Gastrocnemius medialis (tissue), 4 donors: ENCODE measurements around the gene MACROD2.

Source experiments
- POLR2A ChIP-seq, 2 donors: fragments of 450-650 bp; IDR thresholded peaks; one replicate each; pipeline ENCODE4 v1.6.1; 2017; ENCODE audit warnings: antibody characterized with exemption in 2 of 2, mild to moderate bottlenecking in 2 of 2, moderate library complexity in 2 of 2
- TF ChIP-seq, protein P1 (sequence below), 5 experiments: fragments of 450-650 bp in 3 of 5; fragments of 200-600 bp in 2 of 5; sonication (generic) in 2 of 5; IDR thresholded peaks in 4 of 5; conservative IDR thresholded peaks in 1 of 5; 1 replicate in 4 of 5; 2 replicates in 1 of 5; pipeline ENCODE4 v1.5.1; 2016 to 2019; ENCODE audit warnings: antibody characterized with exemption in 5 of 5, mild to moderate bottlenecking in 3 of 5, moderate library complexity in 3 of 5

DNA sequence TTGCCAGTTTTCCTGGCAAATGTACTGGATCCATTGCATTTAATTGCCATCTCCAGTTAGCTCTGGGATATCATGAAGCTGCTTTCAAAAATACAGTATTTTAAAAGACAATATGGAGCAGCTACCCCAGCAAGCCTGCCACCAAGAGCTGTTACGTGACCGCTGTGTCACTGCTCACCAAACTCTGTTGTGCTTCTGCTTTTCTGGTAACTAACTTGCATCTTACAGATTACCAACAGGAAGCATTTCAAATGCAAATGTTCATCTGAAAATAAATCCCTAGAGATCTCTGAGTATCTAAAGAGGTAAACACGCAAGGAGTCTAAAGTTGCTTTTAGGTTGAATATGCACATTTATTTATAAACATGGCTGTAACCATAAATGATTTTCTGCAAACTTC, 1569.7 kb downstream of the MACROD2 start:
- TF ChIP-seq, protein P1, sequence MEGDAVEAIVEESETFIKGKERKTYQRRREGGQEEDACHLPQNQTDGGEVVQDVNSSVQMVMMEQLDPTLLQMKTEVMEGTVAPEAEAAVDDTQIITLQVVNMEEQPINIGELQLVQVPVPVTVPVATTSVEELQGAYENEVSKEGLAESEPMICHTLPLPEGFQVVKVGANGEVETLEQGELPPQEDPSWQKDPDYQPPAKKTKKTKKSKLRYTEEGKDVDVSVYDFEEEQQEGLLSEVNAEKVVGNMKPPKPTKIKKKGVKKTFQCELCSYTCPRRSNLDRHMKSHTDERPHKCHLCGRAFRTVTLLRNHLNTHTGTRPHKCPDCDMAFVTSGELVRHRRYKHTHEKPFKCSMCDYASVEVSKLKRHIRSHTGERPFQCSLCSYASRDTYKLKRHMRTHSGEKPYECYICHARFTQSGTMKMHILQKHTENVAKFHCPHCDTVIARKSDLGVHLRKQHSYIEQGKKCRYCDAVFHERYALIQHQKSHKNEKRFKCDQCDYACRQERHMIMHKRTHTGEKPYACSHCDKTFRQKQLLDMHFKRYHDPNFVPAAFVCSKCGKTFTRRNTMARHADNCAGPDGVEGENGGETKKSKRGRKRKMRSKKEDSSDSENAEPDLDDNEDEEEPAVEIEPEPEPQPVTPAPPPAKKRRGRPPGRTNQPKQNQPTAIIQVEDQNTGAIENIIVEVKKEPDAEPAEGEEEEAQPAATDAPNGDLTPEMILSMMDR (IDR thresholded peaks at IDR 0.05 in 4 of 5, conservative IDR thresholded peaks at IDR 0.05 in 1 of 5): no peak
- no peak for TF ChIP-seq POLR2A (IDR thresholded peaks at IDR 0.05)
